Neural progenitor cell (in vitro differentiated cells): ENCODE results near the gene PLEKHA6. TPM values are rescaled to one million over a fixed set of nuclear protein-coding genes. Genes with fewer than 3 reads are reported as not detected.
"Not testable (repeated sequence)": the region's sequence is repeated elsewhere in the genome, so short reads cannot be mapped to it uniquely, and the experiment has no call there.

Experiments used
- DNase-seq: peaks from one replicate; pipeline ENCODE4 v3.0.0-alpha.2; 2016; ENCODE audit warnings: low spot score
- H2AFZ ChIP-seq: fragments of 200-600 bp; sonication (generic); replicated peaks from 2 replicates; pipeline ENCODE4 v1.6.1; 2016; ENCODE audit warnings: antibody characterized with exemption
- H3F3A ChIP-seq: fragments of 200-600 bp; sonication (generic); 2 replicates; pipeline ENCODE4 v1.6.1; 2016; ENCODE audit warnings: antibody characterized with exemption, low read depth
- H3K27ac ChIP-seq: fragments of 200-600 bp; sonication (generic); 2 replicates; pipeline ENCODE4 v1.5.1; 2016; ENCODE audit warnings: mild to moderate bottlenecking
- H3K27me3 ChIP-seq: fragments of 200-600 bp; sonication (generic); 2 replicates; pipeline ENCODE4 v1.6.1; 2016; ENCODE audit warnings: mild to moderate bottlenecking, moderate library complexity
- H3K36me3 ChIP-seq: fragments of 200-600 bp; sonication (generic); 2 replicates; pipeline ENCODE4 v1.5.1; 2016
- H3K4me1 ChIP-seq: fragments of 200-600 bp; sonication (generic); 2 replicates; pipeline ENCODE4 v1.6.1; 2016; ENCODE audit warnings: mixed run types
- H3K4me2 ChIP-seq: fragments of 200-600 bp; sonication (generic); 2 replicates; pipeline ENCODE4 v1.6.1; 2016
- H3K4me3 ChIP-seq: fragments of 200-600 bp; sonication (generic); 2 replicates; pipeline ENCODE4 v1.5.1; 2016
- H3K79me2 ChIP-seq: fragments of 200-600 bp; sonication (generic); 2 replicates; pipeline ENCODE4 v1.6.1; 2016; ENCODE audit warnings: low read depth
- H3K9ac ChIP-seq: fragments of 200-600 bp; sonication (generic); 2 replicates; pipeline ENCODE4 v1.6.1; 2016
- H3K9me3 ChIP-seq: fragments of 200-600 bp; sonication (generic); 2 replicates; pipeline ENCODE4 v1.5.1; 2016; ENCODE audit warnings: low read depth
- H4K20me1 ChIP-seq: fragments of 200-600 bp; sonication (generic); 2 replicates; pipeline ENCODE4 v1.6.1; 2016; ENCODE audit warnings: low read depth
- H3K27ac Mint-ChIP-seq: 3 replicates; pipeline ENCODE4 v1.8.0; 2021; ENCODE audit warnings: mixed read lengths
- H3K27me3 Mint-ChIP-seq: 2 replicates; pipeline ENCODE4 v1.8.0; 2022; ENCODE audit warnings: low read depth, mild to moderate bottlenecking, inconsistent platforms, moderate library complexity, mixed read lengths; ENCODE audit not compliant: insufficient read depth
- H3K36me3 Mint-ChIP-seq: 3 replicates; pipeline ENCODE4 v1.8.0; 2021; ENCODE audit warnings: mixed read lengths
- H3K4me1 Mint-ChIP-seq: 3 replicates; pipeline ENCODE4 v1.8.0; 2021; ENCODE audit warnings: mixed read lengths
- H3K4me3 Mint-ChIP-seq: 3 replicates; pipeline ENCODE4 v1.8.0; 2021; ENCODE audit warnings: mild to moderate bottlenecking, moderate library complexity, mixed read lengths
- H3K9me3 Mint-ChIP-seq: 3 replicates; pipeline ENCODE4 v1.8.0; 2020; ENCODE audit warnings: mixed read lengths
- EZH2 ChIP-seq: fragments of 200-600 bp; sonication (generic); IDR thresholded peaks from 2 replicates; pipeline ENCODE4 v1.6.1; 2017; ENCODE audit warnings: antibody characterized with exemption, mild to moderate bottlenecking, moderate library complexity
- EZH2phosphoT487 ChIP-seq: fragments of 200-600 bp; sonication (generic); IDR thresholded peaks from 2 replicates; pipeline ENCODE4 v1.6.1; 2017; ENCODE audit warnings: antibody characterized with exemption
- total RNA-seq: library from RNA; depleted of rRNA; stranded (reverse); fragments of >200 nt; gene quantifications from 2 replicates; pipeline ENCODE4 v1.2.3, GENCODE V29; 2015; ENCODE audit warnings: low replicate concordance
- TF ChIP-seq, protein P1 (sequence below): fragments of 200-600 bp; sonication (generic); IDR thresholded peaks from 2 replicates; pipeline ENCODE4 v1.5.1; 2017; ENCODE audit warnings: antibody characterized with exemption, mild to moderate bottlenecking

PLEKHA6 gene
- total RNA-seq, 1 donor from 2014 or later, result 0.58 TPM

DNA sequence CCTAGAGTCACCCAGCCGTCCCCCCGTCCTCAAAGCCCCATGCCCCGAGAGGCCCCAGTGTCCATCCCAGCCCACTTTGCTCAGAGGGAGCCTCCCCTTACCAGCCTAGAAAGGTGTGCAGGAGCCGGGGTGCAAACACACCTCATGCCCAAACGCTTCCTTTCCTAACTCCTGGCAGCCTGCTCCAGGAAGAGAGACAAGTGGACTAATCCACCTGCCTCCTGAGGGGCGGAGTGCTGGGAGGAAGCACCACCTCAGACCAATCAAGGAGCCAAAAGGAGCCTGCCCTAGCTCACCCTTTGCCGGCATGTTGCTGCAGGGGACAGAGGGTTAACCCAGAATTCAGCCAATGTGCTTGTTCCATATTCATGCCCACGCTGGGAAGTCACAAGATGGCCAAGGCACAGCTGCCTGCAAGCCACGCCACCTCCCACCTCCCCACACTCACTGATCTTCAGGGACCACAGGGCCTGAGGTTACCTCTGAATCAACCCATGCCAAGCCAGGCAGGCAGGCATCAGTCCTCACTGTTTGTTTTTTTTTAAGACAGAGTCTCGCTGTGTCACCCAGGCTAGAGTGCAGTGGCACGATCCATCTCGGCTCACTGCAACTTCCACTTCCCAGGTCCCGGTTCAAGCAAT, 27.8 kb downstream of the PLEKHA6 start:
- no peaks in the 10 kb centered on the region for H3K27me3 ChIP-seq
- H4K20me1 ChIP-seq, result no peaks in the 10 kb centered on the region
- H2AFZ ChIP-seq, result no peak overlapping the region
- H3K4me2 ChIP-seq, result no peak overlapping the region
- H3K27ac ChIP-seq, result no peak overlapping the region
- no peak for DNase-seq
- peaks cover 3% of the 10 kb centered on the region for H3F3A ChIP-seq
- Mint-ChIP-seq H3K4me1 (peaks cover 46% of the 10 kb centered on the region), H3K36me3 (peaks cover 7% of the 10 kb centered on the region), H3K27me3 (peaks cover 8% of the 10 kb centered on the region), H3K27ac (no peak overlapping the region), H3K9me3 (no peaks in the 10 kb centered on the region), H3K4me3 (no peak overlapping the region)
- H3K9ac ChIP-seq, result no peak overlapping the region
- peaks cover 40% of the 10 kb centered on the region for H3K4me1 ChIP-seq
- no peaks in the 10 kb centered on the region for H3K9me3 ChIP-seq
- H3K79me2 ChIP-seq, result no peaks in the 10 kb centered on the region
- no peaks in the 10 kb centered on the region for H3K36me3 ChIP-seq
- TF ChIP-seq EZH2 (no peak), EZH2phosphoT487 (no peak)
- TF ChIP-seq, protein P1, sequence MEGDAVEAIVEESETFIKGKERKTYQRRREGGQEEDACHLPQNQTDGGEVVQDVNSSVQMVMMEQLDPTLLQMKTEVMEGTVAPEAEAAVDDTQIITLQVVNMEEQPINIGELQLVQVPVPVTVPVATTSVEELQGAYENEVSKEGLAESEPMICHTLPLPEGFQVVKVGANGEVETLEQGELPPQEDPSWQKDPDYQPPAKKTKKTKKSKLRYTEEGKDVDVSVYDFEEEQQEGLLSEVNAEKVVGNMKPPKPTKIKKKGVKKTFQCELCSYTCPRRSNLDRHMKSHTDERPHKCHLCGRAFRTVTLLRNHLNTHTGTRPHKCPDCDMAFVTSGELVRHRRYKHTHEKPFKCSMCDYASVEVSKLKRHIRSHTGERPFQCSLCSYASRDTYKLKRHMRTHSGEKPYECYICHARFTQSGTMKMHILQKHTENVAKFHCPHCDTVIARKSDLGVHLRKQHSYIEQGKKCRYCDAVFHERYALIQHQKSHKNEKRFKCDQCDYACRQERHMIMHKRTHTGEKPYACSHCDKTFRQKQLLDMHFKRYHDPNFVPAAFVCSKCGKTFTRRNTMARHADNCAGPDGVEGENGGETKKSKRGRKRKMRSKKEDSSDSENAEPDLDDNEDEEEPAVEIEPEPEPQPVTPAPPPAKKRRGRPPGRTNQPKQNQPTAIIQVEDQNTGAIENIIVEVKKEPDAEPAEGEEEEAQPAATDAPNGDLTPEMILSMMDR, result no peak
- no peak overlapping the region for H3K4me3 ChIP-seq

DNA sequence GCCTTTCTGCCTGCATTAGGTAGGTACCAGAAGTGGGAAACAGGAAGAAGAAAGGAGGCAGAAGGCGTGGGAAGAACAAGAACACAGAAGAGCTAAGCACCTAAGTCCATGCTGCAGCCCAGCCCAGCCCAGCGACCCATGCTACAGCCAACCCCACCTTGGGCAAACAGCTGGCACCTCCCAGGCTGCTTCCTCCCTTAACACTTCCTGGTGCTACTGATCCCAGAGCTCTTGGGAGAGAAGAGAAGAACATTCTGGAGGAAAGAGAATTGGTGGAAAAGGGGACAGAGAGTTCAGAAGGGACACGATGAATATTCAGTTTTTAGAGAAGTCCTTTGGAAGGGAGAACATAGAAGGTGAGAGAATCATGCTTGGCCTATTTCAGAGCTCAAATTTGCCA, 28.5 kb downstream of the PLEKHA6 start:
- H3K4me1 Mint-ChIP-seq, result peaks cover 53% of the 10 kb centered on the region
- no peaks in the 10 kb centered on the region for H3K9me3 ChIP-seq
- no peaks in the 10 kb centered on the region for H3K79me2 ChIP-seq
- DNase-seq, result no peak
- H3K4me3 ChIP-seq, result no peak overlapping the region
- no peak overlapping the region for H3K27ac ChIP-seq
- H3K9me3 Mint-ChIP-seq, result no peaks in the 10 kb centered on the region
- H3K4me3 Mint-ChIP-seq, result no peak overlapping the region
- H3F3A ChIP-seq, result peaks cover 3% of the 10 kb centered on the region
- H3K4me2 ChIP-seq, result no peak overlapping the region
- H3K27me3 ChIP-seq, result no peaks in the 10 kb centered on the region
- no peak overlapping the region for H3K27ac Mint-ChIP-seq
- peaks cover 40% of the 10 kb centered on the region for H3K4me1 ChIP-seq
- H3K9ac ChIP-seq, result no peak overlapping the region
- no peaks in the 10 kb centered on the region for H4K20me1 ChIP-seq
- no peaks in the 10 kb centered on the region for H3K36me3 ChIP-seq
- no peak overlapping the region for H2AFZ ChIP-seq
- TF ChIP-seq, protein P1, result no peak
- no peak for TF ChIP-seq EZH2phosphoT487
- no peak for TF ChIP-seq EZH2
- peaks cover 7% of the 10 kb centered on the region for H3K36me3 Mint-ChIP-seq
- peaks cover 8% of the 10 kb centered on the region for H3K27me3 Mint-ChIP-seq

DNA sequence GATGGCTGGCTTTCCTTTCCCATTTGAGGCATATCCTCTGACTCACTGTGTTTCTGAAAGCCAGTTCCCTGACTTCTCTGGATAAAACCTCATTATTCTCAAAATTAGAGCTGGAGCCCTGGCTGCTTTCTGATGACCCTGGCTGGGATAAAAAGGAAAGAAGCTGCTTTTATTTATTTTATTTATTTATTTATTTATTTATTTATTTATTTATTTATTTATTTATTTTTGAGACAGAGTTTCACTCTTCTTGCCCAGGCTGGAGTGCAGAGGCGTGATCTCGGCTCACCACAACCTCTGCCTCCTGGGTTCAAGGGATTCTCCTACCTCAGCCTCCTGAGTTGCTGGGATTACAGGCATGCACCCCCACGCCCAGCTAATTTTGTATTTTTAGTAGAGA, 31.9 kb downstream of the PLEKHA6 start:
- not testable (repeated sequence) for DNase-seq, H3K36me3 ChIP-seq, H3K9me3 ChIP-seq, H3K27ac Mint-ChIP-seq, H3K4me3 Mint-ChIP-seq, H2AFZ ChIP-seq, H3K4me2 ChIP-seq, H3K9ac ChIP-seq, H3K27me3 ChIP-seq, H4K20me1 ChIP-seq, H3K79me2 ChIP-seq, H3F3A ChIP-seq, H3K4me3 ChIP-seq, H3K36me3 Mint-ChIP-seq, H3K27ac ChIP-seq, H3K9me3 Mint-ChIP-seq
- H3K27me3 Mint-ChIP-seq, result peaks cover 10% of the 10 kb centered on the region
- H3K4me1 Mint-ChIP-seq, result peaks cover 50% of the 10 kb centered on the region
- peaks cover 16% of the 10 kb centered on the region for H3K4me1 ChIP-seq

DNA sequence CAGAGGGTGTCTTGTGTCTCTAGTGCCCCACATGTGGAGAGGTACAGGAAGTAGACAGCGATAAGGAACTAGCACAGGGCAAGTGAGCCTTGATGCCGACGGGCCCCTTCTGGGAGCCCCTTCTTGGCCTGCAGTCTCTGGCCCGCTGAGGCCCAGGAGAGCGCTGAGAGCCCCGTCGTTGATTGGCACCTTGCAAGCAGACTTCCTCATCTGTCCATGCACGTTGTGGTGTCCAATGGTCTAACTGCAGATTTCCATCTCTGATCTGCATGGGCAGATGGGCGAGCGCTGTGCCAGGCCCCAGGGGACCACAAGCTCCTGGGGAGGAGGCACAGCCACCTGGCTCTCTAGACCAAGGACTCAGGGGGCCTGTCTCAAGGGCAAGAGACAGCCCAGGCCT, 32.4 kb downstream of the PLEKHA6 start:
- H3K27ac ChIP-seq, result no peak overlapping the region
- no peaks in the 10 kb centered on the region for H3K9me3 ChIP-seq
- DNase-seq, result no peak
- Mint-ChIP-seq H3K9me3 (no peaks in the 10 kb centered on the region), H3K4me3 (no peak overlapping the region), H3K36me3 (peaks cover 7% of the 10 kb centered on the region), H3K27me3 (peaks cover 10% of the 10 kb centered on the region), H3K4me1 (peaks cover 51% of the 10 kb centered on the region), H3K27ac (no peak overlapping the region)
- no peak overlapping the region for H3K4me3 ChIP-seq
- no peak overlapping the region for H2AFZ ChIP-seq
- H3K36me3 ChIP-seq, result no peaks in the 10 kb centered on the region
- H3K4me1 ChIP-seq, result peaks cover 20% of the 10 kb centered on the region
- no peak overlapping the region for H3K9ac ChIP-seq
- TF ChIP-seq, protein P1, result no peak
- TF ChIP-seq EZH2 (no peak), EZH2phosphoT487 (no peak)
- H4K20me1 ChIP-seq, result no peaks in the 10 kb centered on the region
- H3F3A ChIP-seq, result peaks cover 6% of the 10 kb centered on the region
- H3K27me3 ChIP-seq, result no peaks in the 10 kb centered on the region
- H3K79me2 ChIP-seq, result no peaks in the 10 kb centered on the region
- H3K4me2 ChIP-seq, result peak overlapping the region; percentile 34
